Adrenal gland (tissue), 12 donors: ENCODE measurements around the gene OR1M1. TPM values are rescaled to one million over a fixed set of nuclear protein-coding genes. Genes with fewer than 3 reads are reported as not detected.

ENCODE experiments used
- DNase-seq, 7 donors: peaks; one replicate each; pipeline ENCODE4 v3.0.0-alpha.2; 2019 to 2020
- H3K27ac ChIP-seq, 5 donors: fragments of 200-600 bp; sonication (generic) in 4 of 5; 1 replicate in 3 of 5; 2 replicates in 2 of 5; pipeline versions ENCODE4 v1.5.1 to v1.8.0; 2016 to 2020; ENCODE audit warnings: mild to moderate bottlenecking in 1 of 5
- H3K27me3 ChIP-seq: fragments of 200-600 bp; 2 replicates; pipeline ENCODE4 v1.8.0; 2021
- H3K36me3 ChIP-seq, 2 donors: fragments of 200-600 bp; replicated peaks in 1 of 2; 1 replicate in 1 of 2; 2 replicates in 1 of 2; pipeline versions ENCODE4 v1.5.1 to v1.8.0; 2018 to 2022
- H3K4me1 ChIP-seq, 2 donors: fragments of 200-600 bp; replicated peaks in 1 of 2; 1 replicate in 1 of 2; 2 replicates in 1 of 2; pipeline versions ENCODE4 v1.5.1 to v1.8.0; 2018 to 2021
- H3K4me3 ChIP-seq, 4 donors: fragments of 200-600 bp; sonication (generic) in 3 of 4; one replicate each; pipeline ENCODE4 v1.5.1; 2016 to 2018
- H3K9me3 ChIP-seq, 3 donors: fragments of 200-600 bp; sonication (generic) in 1 of 3; replicated peaks in 1 of 3; 1 replicate in 2 of 3; 2 replicates in 1 of 3; pipeline versions ENCODE4 v1.5.1 to v1.8.0; 2016 to 2021
- CTCF ChIP-seq, 6 experiments: fragments of 450-650 bp in 4 of 6; fragments of 200-600 bp in 2 of 6; sonication (generic) in 1 of 6; IDR thresholded peaks; 1 replicate in 5 of 6; 2 replicates in 1 of 6; pipeline versions ENCODE4 v1.5.1 to v1.8.0; 2016 to 2021; ENCODE audit warnings: antibody characterized with exemption in 6 of 6, mild to moderate bottlenecking in 2 of 6, moderate library complexity in 1 of 6
- POLR2A ChIP-seq, 2 donors: fragments of 450-650 bp; IDR thresholded peaks; one replicate each; pipeline ENCODE4 v1.6.1; 2017; ENCODE audit warnings: antibody characterized with exemption in 2 of 2, mild to moderate bottlenecking in 2 of 2, moderate library complexity in 1 of 2
- WGBS, 4 donors: extraction: QIAGEN DNeasy Blood & Tissue Kit in 2 of 4; methylation state at CpG; one replicate each; pipeline versions ENCODE4 v1.1.5 to v1.1.7; 2013 to 2017; 5-methylcytosine and 5-hydroxymethylcytosine counted together
- intact Hi-C, 2 donors: fragments of 100-400 bp; cut with DNase I; formaldehyde crosslinking; loops; one replicate each; pipeline versions ENCODE4 v1.14.1 to v1.15.0; 2022 to 2023
- polyA plus RNA-seq, 3 donors: library from polyadenylated mRNA; stranded (reverse); fragments of 200-250 nt in 2 of 3; fragments of 350-450 nt in 1 of 3; fragmentation: Illumina TruSeq in 1 of 3; extraction: RNeasy Lipid Tissue Mini Kit (QIAGEN cat#74804) in 1 of 3; gene quantifications; one replicate each; pipeline ENCODE4 v1.2.3, GENCODE V29; 2013 to 2014
- total RNA-seq, 9 donors: library from RNA; depleted of rRNA in 4 of 9; stranded (reverse); fragments of >200 nt in 4 of 9; fragments of 120-200 nt in 1 of 9; fragmentation: NEBNext Ultra II Directional in 1 of 9; extraction: Animal tissue kit (Norgen Biotek cat#: 25700) in 1 of 9; gene quantifications; one replicate each; pipeline versions ENCODE4 v1.1.0 to v1.2.4, GENCODE V29; 2013 to 2023
- donor health status: healthy with polysubstance abuse.
- donor health status: Bipolar disorder and iron deficiency.
- donor health status: DM: yes; HTN: yes; CAD: no.
- donor health status: DM: no; HTN: no; CAD: no.
- donor health status: DM: no; HTN: no; CAD: no.
- donor health status: DM: yes; HTN: yes; CAD: no.

Gene OR1M1
- total and polyA plus RNA-seq, 12 donors, result not detected

- TF ChIP-seq POLR2A (IDR thresholded peaks at IDR 0.05) (no peak), CTCF (IDR thresholded peaks at IDR 0.05) (no peak)
- Histone ChIP-seq H3K27ac (no peak overlapping the region), H3K36me3 (no peaks in the 10 kb centered on the region), H3K27me3 (peaks cover 10% of the 10 kb centered on the region), H3K9me3 (no peaks in the 10 kb centered on the region), H3K4me3 (no peak overlapping the region), H3K4me1 (no peaks in the 10 kb centered on the region)
- WGBS, 4 donors, result 50 to 81% (median 56%) methylated on average over 1 of the region's 1 CpG
- intact Hi-C loops, result loop anchor here in 1 of 2 donors (10.0 kb wide), 2 partner anchors 494 to 664 kb away; partner anchors contain the start of gene ZNF561
- DNase-seq, result no peak
Observed at GRCh38 chr19:9130965-9131364, 44.1 kb downstream of the OR1M1 start.

GRCh38 chr19:9132422-9132821 lies 45.6 kb downstream of the OR1M1 start:
- intact Hi-C loops, result loop anchor here in 1 of 2 donors (10.0 kb wide), 2 partner anchors 492 to 662 kb away; partner anchors contain the start of gene ZNF561
- 62 to 69% (median 66%) methylated on average over 5 of the region's 5 CpGs for WGBS, 4 donors
- Histone ChIP-seq H3K4me1 (no peaks in the 10 kb centered on the region), H3K9me3 (no peaks in the 10 kb centered on the region), H3K27me3 (peaks cover 10% of the 10 kb centered on the region), H3K4me3 (no peak overlapping the region), H3K27ac (no peak overlapping the region), H3K36me3 (no peaks in the 10 kb centered on the region)
- TF ChIP-seq POLR2A (IDR thresholded peaks at IDR 0.05) (no peak), CTCF (IDR thresholded peaks at IDR 0.05) (no peak)
- no peak for DNase-seq

- H3K27ac ChIP-seq, result peak overlapping the region in 4 of 5 donors; percentile 71 to 92 (median 92)
- H3K27me3 ChIP-seq, result no peaks in the 10 kb centered on the region
- H3K4me1 ChIP-seq, result peaks cover 0 to 22% of the 10 kb centered on the region in 2 donors
- no peak for DNase-seq
- no peaks in the 10 kb centered on the region for H3K36me3 ChIP-seq
- TF ChIP-seq POLR2A (IDR thresholded peaks at IDR 0.05), result no peak
- no peak for TF ChIP-seq CTCF (IDR thresholded peaks at IDR 0.05)
- WGBS, 4 donors, result 26 to 33% (median 30%) methylated on average over 8 of the region's 8 CpGs
- intact Hi-C loops, result loop anchor here (10.0 kb wide), 3 partner anchors 485 to 675 kb away; partner anchors contain the start of genes FBXL12 (in 1 of the 2) and ZNF561 (in 1 of the 2)
- peaks cover 0 to 3% (median 0%) of the 10 kb centered on the region in 3 donors for H3K9me3 ChIP-seq
- H3K4me3 ChIP-seq, result peak overlapping the region in 3 of 4 donors; percentile 25 to 94 (median 75)
Observed at GRCh38 chr19:9139609-9140158, 52.8 kb downstream of the OR1M1 start.

- Histone ChIP-seq H3K4me3 (peak within 1 kb of the TSS; percentile 25 to 100 (median 84)), H3K36me3 (no peaks in the 10 kb centered on the region), H3K27me3 (no peaks in the 10 kb centered on the region), H3K27ac (peak within 1 kb of the TSS; percentile 71 to 92 (median 91)), H3K9me3 (peaks cover 0 to 10% (median 0%) of the 10 kb centered on the region in 3 donors), H3K4me1 (peaks cover 0 to 22% of the 10 kb centered on the region in 2 donors)
- TF ChIP-seq POLR2A (IDR thresholded peaks at IDR 0.05), result peak; percentile 10 to 68
- no peak for TF ChIP-seq CTCF (IDR thresholded peaks at IDR 0.05)
- peak; percentile 92 to 98 (median 94) for DNase-seq
- WGBS, 4 donors, result 0 to 1% (median 1%) methylated on average over 38 to 43 of the region's 43 CpGs
- intact Hi-C loops, result loop anchor here in 1 of 2 donors (10.0 kb wide), 1 partner anchor 674 kb away; the partner anchor contains the start of gene FBXL12
Observed at GRCh38 chr19:9140159-9140874, 53.5 kb downstream of the OR1M1 start, which contains the start of gene ZNF317. ZNF317 (plus strand) TSS chr19:9140397; CDS start chr19:9156017, 15,620 bp downstream.
